HG02798 (cell line): Measurements from ENCODE around the gene KIF13A.
A peak's percentile ranks its signal among the peaks of the same experiment; 100 is the strongest.
"Not testable (repeated sequence)": the region's sequence is repeated elsewhere in the genome, so short reads cannot be mapped to it uniquely, and the experiment has no call there.

ENCODE experiments used
- ATAC-seq: cut with Tn5 transposase; IDR thresholded peaks from one replicate; pipeline ENCODE4 v1.9.1; 2021; ENCODE audit warnings: mild to moderate bottlenecking; ENCODE audit not compliant: unreplicated experiment, poor library complexity

Gene KIF13A

GRCh38 chr6:17971128-17972073 lies 16.0 kb downstream of the KIF13A start:
- ATAC-seq: no peak

- ATAC-seq: no peak
Measured at GRCh38 chr6:17968876-17969275, 18.6 kb downstream of the KIF13A start.

DNA sequence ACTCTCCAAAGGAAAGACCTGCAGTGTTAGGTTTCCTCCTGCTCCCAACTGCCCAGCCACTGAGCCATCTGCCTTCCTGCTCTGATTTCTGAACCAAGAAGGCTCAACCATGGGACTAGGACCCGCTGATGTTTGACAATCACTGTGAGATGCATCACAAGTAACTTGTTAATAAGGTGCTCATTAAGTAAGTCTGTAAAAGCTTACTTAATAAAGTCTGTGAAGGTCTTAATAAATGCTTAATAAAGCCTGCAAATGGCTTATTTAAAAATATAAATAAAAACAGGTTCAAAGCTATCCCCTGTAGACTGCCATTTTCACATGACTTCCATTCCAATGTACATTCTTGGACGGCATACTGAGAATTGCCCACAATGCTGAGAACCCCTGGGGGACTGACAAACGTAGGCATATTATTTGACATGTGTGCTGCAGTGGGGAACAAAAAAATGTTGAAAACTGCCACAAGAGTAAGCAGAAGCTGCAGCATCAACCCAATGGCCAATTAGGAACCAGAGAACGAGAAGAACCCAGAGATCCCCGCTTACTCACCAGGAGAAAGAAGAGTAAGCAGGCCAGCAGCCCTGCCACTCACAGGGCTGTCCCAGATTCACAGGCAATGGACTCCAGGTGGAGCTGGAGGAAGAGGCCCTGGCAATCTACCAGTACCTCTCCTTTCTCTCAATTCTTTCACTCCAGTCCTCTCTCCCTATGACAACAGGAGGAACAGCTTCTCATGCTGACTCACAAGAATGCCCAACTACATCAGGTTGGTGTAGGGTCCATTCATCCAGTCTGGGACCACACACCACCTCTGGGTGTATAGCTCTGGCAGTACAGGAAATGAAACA lies 19.5 kb downstream of the KIF13A start:
- no peak for ATAC-seq

- no peak for ATAC-seq
Measured at GRCh38 chr6:17966451-17966850, 21.0 kb downstream of the KIF13A start.

DNA sequence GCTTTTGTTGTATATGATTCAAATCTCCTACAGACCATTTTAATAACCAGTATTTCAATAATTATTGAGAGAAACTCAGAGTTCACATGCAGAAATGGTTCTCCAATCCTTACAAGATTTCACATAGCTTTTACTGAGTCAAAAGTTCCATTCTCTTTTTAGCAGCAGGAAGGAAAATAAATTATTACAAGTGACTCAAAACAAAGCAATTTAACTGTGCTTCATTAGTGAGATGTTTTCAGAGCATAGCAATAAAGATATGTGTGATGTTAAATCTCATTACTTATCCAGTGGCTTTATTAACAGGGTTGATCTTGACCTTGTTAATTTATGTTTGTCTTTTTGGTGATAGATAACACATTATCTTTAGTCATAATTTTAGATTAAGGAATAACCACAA lies 22.0 kb downstream of the KIF13A start:
- ATAC-seq: no peak

DNA sequence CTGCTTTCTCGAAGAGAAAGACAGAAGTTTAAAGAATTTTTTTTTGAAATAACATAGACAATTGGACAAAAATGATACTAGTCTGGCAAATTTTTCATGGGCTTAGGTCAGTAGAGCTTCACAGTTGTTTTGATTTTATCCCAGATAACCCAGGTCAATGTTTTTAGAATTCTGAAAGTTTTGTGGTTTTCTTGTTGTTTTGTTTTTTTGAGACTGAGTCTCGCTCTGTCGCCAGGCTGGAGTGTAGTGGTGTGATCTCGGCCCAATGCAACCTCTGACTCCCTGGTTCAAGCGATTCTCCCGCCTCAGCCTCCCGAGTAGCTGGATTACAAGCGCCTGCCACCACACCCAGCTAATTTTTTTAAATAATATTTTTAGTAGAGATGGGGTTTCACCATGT lies 22.8 kb downstream of the KIF13A start:
- no peak for ATAC-seq

GRCh38 chr6:17962436-17963031 lies 24.9 kb downstream of the KIF13A start:
- ATAC-seq: no peak

GRCh38 chr6:17959302-17959701 lies 28.1 kb downstream of the KIF13A start:
- no peak for ATAC-seq

DNA sequence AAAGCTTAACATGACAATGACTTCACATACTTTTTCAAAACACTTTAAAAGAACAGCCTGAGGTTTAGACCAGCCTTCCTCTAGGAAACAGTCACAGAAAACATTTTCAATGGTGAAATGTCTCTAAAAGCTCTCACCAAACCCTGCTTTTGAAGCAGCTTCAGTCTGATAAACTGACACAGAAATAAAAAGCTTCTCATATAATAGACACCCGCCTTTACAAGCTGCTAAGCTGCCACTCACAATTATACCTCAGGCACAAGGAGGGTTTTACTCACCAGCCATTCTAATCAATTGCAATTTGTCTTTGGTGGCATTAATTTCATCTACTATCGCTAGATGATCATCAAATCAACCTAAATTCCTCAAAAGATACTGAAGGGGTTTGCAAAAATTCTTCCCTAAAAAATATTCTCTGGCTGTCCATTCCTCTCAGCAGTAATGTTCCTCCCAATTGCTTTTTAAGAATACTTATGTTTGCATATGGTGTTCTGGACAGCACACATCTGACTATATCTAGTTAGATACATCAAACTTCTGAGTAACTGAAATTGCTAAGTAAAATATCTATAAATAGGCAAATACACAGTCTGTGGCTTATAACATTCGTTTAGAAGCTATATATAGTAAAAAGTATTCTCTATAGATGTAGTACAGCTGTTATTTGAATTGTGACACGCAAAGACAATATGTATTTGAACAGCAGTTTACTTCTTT lies 29.4 kb downstream of the KIF13A start:
- peak; percentile 7 for ATAC-seq

- peak; percentile 74 for ATAC-seq
Measured at GRCh38 chr6:17957498-17957897, 29.9 kb downstream of the KIF13A start.

DNA sequence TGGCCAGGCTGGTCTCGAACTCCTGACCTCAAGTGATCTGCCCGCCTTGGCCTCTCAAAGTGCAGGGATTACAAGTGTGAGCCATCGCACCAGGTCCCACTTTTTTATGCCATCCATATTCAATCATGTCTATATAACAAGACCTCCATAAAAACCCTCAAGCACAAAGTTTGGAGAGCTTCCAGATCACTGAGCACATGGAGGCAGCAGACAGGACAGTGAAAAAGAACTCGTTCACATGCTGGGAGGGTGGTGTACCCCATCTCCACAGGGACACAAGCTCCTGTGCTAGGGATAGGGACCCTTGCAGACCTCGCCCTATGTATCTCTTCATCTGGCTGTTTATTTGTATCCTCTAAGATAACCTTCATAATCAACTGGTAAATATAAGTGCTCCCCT lies 30.3 kb downstream of the KIF13A start:
- no peak for ATAC-seq

- no peak for ATAC-seq
Measured at GRCh38 chr6:17950095-17950494, 37.3 kb downstream of the KIF13A start.

DNA sequence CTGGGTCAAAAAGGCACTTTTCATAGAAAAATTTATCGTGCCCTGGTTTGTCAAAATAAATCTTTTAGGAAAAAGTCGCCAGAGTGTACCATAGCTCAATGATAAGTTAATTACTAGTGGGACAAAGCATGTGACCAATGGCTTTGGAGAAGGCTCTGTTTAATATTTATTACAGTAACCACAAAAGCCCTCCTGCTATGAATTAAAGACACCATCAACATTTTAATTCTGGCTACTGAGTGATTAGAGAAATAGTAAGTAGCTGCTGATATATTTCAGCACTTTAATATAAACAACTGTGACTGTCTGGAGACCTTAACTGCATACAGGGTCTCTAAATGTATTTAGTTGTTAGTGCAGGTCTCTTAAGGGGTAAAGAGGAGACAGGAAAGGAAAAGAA lies 38.3 kb downstream of the KIF13A start:
- ATAC-seq: no peak

GRCh38 chr6:17948725-17949124 lies 38.7 kb downstream of the KIF13A start:
- ATAC-seq: no peak

GRCh38 chr6:17947574-17947973 lies 39.9 kb downstream of the KIF13A start:
- not testable (repeated sequence) for ATAC-seq

GRCh38 chr6:17945575-17945974 lies 41.9 kb downstream of the KIF13A start:
- ATAC-seq: no peak

DNA sequence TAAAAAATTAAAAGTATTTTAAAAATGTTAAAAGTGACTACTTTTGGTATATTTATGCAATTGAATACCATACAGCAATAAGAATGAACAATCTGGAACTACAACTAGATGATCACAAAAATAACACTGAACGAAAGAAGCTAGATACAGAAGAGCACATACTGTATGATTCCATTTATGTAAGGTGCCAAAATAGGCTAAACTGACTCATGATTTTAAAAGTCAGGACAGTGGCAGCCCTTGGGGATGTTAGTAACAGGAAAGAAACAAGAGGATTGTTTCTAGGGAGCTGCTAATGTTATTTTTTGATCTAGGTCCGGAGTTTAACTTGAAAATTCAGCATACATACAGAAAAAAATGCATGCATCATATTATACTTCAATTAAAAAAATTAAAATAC lies 42.3 kb downstream of the KIF13A start:
- ATAC-seq: no peak

DNA sequence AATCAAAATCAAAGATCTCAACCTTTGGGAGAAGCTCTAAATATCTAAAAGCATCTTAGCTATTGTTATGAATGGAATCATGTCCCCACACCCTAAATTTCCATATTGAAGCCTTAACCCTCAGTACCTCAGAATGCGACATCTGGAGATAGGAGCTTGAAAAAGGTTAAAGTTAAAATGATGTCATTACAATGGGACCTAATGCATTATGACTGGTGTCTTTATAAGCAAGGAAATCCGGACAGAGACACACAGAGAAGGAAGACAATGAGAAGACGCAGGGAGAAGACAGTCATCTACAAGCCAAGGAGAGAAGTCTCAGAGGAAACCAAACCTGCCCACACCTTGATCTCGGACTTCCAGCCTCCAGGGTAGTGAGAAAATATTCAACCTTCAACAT lies 46.1 kb downstream of the KIF13A start:
- ATAC-seq: no peak

- ATAC-seq: no peak
Measured at GRCh38 chr6:17940151-17940792, 47.2 kb downstream of the KIF13A start.

- no peak for ATAC-seq
Measured at GRCh38 chr6:17938901-17939300, 48.5 kb downstream of the KIF13A start.
